ENCODE measurements around the gene GFPT1.

GFPT1 gene

GRCh38 chr2:69292256-69292655, 94.8 kb downstream of the GFPT1 start:
- DNase-seq (ENCODE audit: low read depth in 4 of 4, low spot score in 1 of 4), result no peak

GRCh38 chr2:69291721-69292120, 95.3 kb downstream of the GFPT1 start:
- DNase-seq (ENCODE audit: low read depth in 4 of 4, low spot score in 1 of 4), result no peak

- DNase-seq (ENCODE audit: low read depth in 4 of 4, low spot score in 1 of 4), result no peak
Measured at GRCh38 chr2:69291004-69291650, 95.9 kb downstream of the GFPT1 start.

- DNase-seq (ENCODE audit: low read depth in 4 of 4, low spot score in 1 of 4), result no peak
Measured at GRCh38 chr2:69288429-69288828, 98.6 kb downstream of the GFPT1 start.

GRCh38 chr2:69287544-69287943, 99.5 kb downstream of the GFPT1 start:
- DNase-seq (ENCODE audit: low read depth in 4 of 4, low spot score in 1 of 4), result no peak

- DNase-seq (ENCODE audit: low read depth in 4 of 4, low spot score in 1 of 4), result no peak
Measured at GRCh38 chr2:69285379-69285894, 101.6 kb downstream of the GFPT1 start.

GRCh38 chr2:69280796-69281412, 106.1 kb downstream of the GFPT1 start:
- DNase-seq (ENCODE audit: low read depth in 4 of 4, low spot score in 1 of 4), result no peak

- no peak for DNase-seq (ENCODE audit: low read depth in 4 of 4, low spot score in 1 of 4)
Measured at GRCh38 chr2:69279931-69280681, 106.9 kb downstream of the GFPT1 start.

- no peak for DNase-seq (ENCODE audit: low read depth in 4 of 4, low spot score in 1 of 4)
Measured at GRCh38 chr2:69279211-69279610, 107.8 kb downstream of the GFPT1 start.

- no peak for DNase-seq (ENCODE audit: low read depth in 4 of 4, low spot score in 1 of 4)
Measured at GRCh38 chr2:69278366-69278765, 108.7 kb downstream of the GFPT1 start.

GRCh38 chr2:69275490-69275889, 111.5 kb downstream of the GFPT1 start:
- no peak for DNase-seq (ENCODE audit: low read depth in 4 of 4, low spot score in 1 of 4)

GRCh38 chr2:69272803-69273471, 114.1 kb downstream of the GFPT1 start:
- no peak for DNase-seq (ENCODE audit: low read depth in 4 of 4, low spot score in 1 of 4)

GRCh38 chr2:69271831-69272257, 115.2 kb downstream of the GFPT1 start:
- no peak for DNase-seq (ENCODE audit: low read depth in 4 of 4, low spot score in 1 of 4)
